Activated CD4-positive, alpha-beta T cell treated with anti-CD3 and anti-CD28 coated beads, Interleukin-2, amount 10 ng/mL, durations not matched to agents 7 days and 5 days (primary cell): ENCODE results near the gene QPCT. TPM values are rescaled to one million over a fixed set of nuclear protein-coding genes. Genes with fewer than 3 reads are reported as not detected.

ENCODE experiments used
- CTCF ChIA-PET: fragments of 350-600 bp; sonication (Branson Sonifier 250); formaldehyde crosslinking; loops from one replicate; lab custom pipeline; 2021; ENCODE audit warnings: antibody characterized with exemption; lab: Charles Lee
- POLR2A ChIA-PET: fragments of 350-600 bp; sonication (Branson Sonifier 250); formaldehyde crosslinking; loops from one replicate; lab custom pipeline; 2021; ENCODE audit warnings: antibody characterized with exemption; lab: Charles Lee
- DNase-seq: peaks from one replicate; pipeline ENCODE4 v3.0.0-alpha.2; 2020
- H3K27ac Mint-ChIP-seq: one replicate; pipeline ENCODE4 v1.8.0; 2021; ENCODE audit warnings: mild to moderate bottlenecking, moderate library complexity, mixed read lengths
- H3K27me3 Mint-ChIP-seq: one replicate; pipeline ENCODE4 v1.8.0; 2021; ENCODE audit warnings: mixed read lengths
- H3K36me3 Mint-ChIP-seq: one replicate; pipeline ENCODE4 v1.8.0; 2021; ENCODE audit warnings: low read depth, mixed read lengths
- H3K4me1 Mint-ChIP-seq: one replicate; pipeline ENCODE4 v1.8.0; 2021; ENCODE audit warnings: mixed read lengths
- H3K4me3 Mint-ChIP-seq: one replicate; pipeline ENCODE4 v1.8.0; 2021; ENCODE audit warnings: mild to moderate bottlenecking, moderate library complexity, mixed read lengths
- H3K9me3 Mint-ChIP-seq: one replicate; pipeline ENCODE4 v1.8.0; 2021; ENCODE audit warnings: mixed read lengths
- total RNA-seq, 2 experiments: library from RNA; stranded (reverse); gene quantifications; one replicate each; pipeline ENCODE4 v1.2.3, GENCODE V29; 2021

QPCT gene
- total RNA-seq, 2 experiments from 2014 or later: not detected

DNA sequence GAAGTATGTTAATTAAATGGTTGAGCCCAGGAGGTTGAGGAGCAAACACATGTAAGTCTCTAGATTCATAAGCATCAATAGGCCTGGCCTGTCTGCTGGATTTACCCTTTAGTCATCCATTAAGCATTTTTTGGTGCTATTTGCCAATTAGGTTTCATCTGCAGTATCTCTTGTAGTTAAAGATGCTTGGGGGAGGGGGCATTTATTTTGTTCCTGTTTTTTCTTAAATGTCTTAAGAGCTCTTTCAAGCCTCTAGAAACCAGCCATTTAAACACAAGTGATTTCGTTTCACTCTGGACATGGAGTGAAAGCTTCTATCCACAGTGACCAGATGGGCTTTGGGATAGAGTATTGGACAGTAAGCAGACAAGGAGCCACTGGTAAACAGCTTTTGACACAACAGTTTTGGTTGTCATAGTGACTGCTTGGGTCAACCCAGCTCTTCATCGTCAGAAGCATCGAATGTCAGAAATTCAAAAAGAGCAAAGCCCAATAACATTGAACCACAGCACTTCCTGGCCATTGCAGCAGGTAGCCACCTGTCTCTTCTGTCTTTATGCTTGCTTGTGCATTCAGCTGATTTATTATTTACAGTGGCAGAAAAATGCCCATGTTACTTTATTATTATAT lies 4.9 kb downstream of the QPCT start:
- H3K36me3 Mint-ChIP-seq: no peaks in the 10 kb centered on the region
- DNase-seq: no peak
- H3K4me3 Mint-ChIP-seq: no peak overlapping the region
- no peak overlapping the region for H3K27ac Mint-ChIP-seq
- no peaks in the 10 kb centered on the region for H3K9me3 Mint-ChIP-seq
- peaks cover 62% of the 10 kb centered on the region for H3K27me3 Mint-ChIP-seq
- H3K4me1 Mint-ChIP-seq: peaks cover 6% of the 10 kb centered on the region
- CTCF ChIA-PET: interaction anchor here (0.6 to 1.5 kb wide), 3 partner anchors 30 to 528 kb away, joined by 3 to 4 read pairs (median 3); no protein-coding TSS in a partner anchor
- POLR2A ChIA-PET: no interaction called here

DNA sequence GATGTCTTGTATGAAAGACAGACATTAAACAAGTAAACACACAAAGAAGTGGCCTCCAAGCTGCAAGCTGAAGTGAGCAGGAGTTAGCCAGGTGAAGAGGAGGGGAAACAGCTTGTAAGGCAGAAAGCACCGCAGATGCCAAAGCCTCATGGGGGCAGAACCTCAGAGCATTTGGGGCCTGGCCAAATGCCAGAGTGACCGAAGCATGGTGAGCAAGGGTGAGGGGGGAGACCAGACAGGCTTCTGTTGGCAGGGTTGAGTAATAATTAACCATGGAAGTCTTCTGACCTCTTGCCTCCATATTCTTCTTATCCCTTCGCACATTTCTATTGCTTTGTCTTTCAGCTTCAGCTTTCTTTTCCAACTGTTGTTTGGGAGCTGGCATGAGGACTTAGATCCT lies 5.6 kb downstream of the QPCT start:
- Mint-ChIP-seq H3K9me3 (no peaks in the 10 kb centered on the region), H3K36me3 (no peaks in the 10 kb centered on the region), H3K27ac (no peak overlapping the region), H3K4me1 (peaks cover 3% of the 10 kb centered on the region), H3K27me3 (peaks cover 63% of the 10 kb centered on the region), H3K4me3 (no peak overlapping the region)
- no peak for DNase-seq
- CTCF ChIA-PET: interaction anchor here (1.0 kb wide), 1 partner anchor 528 kb away, joined by 3 read pairs; no protein-coding TSS in a partner anchor
- POLR2A ChIA-PET: no interaction called here

DNA sequence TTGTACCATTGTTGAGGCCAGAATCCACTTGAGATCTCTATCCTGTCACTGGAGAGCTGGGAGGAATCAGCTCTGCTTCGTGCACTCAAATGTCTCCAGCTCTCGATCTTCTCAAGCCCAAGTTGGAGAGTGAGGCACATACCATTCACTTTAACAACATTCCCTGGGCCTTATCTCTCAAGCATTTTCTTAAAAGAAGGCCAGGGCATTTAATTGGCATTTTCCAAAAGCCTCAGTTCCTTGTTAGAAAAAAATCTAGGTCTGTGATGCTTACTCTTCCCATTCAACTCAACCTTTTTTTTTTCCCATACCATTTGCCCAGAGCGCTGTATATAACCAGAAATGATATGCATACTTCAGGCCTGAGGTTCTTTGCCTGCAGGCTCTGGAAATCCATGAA lies 10.1 kb downstream of the QPCT start:
- ChIA-PET POLR2A (no interaction called here), CTCF (interaction anchor here (0.6 to 2.5 kb wide), 4 partner anchors 13 to 50 kb away, joined by 3 to 6 read pairs (median 4); no protein-coding TSS in a partner anchor)
- Mint-ChIP-seq H3K36me3 (no peaks in the 10 kb centered on the region), H3K4me1 (no peaks in the 10 kb centered on the region), H3K27me3 (peaks cover 58% of the 10 kb centered on the region), H3K27ac (no peak overlapping the region), H3K4me3 (no peak overlapping the region), H3K9me3 (no peaks in the 10 kb centered on the region)
- no peak for DNase-seq

DNA sequence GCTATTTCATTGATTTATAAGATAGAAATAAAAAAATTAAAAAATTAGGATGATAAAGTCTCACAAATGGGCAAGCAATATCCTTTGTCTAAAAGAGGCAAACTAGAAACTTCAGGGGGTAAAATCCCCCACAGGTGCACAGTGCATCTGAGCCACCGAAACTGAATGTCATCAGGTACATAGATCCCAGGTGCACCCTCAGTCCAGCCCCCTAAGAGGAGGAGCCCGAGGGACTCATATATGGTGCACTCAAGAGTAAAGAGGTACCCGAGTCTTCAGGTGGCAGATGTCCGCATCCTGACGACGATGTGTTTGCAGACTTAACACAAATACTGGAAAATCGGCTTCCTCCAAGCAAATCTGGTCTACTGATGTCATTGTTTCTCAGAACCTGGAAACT lies 11.3 kb downstream of the QPCT start:
- Mint-ChIP-seq H3K27me3 (peaks cover 61% of the 10 kb centered on the region), H3K9me3 (no peaks in the 10 kb centered on the region), H3K4me1 (no peaks in the 10 kb centered on the region), H3K4me3 (no peak overlapping the region), H3K27ac (no peak overlapping the region), H3K36me3 (no peaks in the 10 kb centered on the region)
- CTCF ChIA-PET: no interaction called here
- no peak for DNase-seq
- POLR2A ChIA-PET: no interaction called here

DNA sequence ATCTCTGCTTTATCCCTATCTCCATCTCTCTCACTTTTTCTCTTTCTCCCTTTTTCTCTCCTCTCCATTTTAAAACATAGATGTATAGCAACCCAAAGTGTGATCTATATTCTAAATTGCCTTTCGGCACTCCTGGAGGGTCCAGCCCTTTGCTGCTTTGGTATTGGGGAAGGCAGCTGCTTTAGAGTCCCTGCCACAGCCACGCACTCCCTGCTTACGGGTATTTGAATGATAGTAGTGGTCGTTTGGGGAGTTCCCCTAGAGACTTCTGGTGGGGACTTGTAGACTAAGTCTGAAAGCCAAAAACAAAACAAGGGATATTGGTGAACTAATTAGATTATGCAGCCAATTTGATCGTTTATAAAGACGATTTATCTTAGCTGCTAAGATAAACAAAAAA lies 11.9 kb downstream of the QPCT start:
- ChIA-PET CTCF (no interaction called here), POLR2A (no interaction called here)
- Mint-ChIP-seq H3K9me3 (no peaks in the 10 kb centered on the region), H3K27me3 (peaks cover 64% of the 10 kb centered on the region), H3K4me1 (no peaks in the 10 kb centered on the region), H3K36me3 (no peaks in the 10 kb centered on the region), H3K4me3 (no peak overlapping the region), H3K27ac (no peak overlapping the region)
- no peak for DNase-seq

DNA sequence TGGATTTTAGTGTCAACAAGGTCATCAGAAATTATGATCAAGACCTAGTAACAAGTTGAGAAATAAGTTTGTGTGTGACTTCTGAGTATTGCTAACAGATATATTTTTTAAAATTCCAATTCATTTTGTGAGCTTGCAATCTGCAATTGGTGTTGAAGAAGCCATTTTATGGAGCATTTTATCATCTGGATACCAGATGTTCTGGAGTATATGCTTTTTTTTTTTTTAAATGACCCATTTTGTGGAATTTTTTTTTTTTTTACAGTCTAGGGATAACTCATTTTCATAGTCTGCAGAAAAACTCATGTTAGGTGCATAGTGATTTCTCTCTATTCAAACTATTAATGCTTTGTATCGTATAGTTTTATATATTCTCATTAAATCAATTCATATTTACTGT lies 12.6 kb downstream of the QPCT start:
- no peak for DNase-seq
- Mint-ChIP-seq H3K36me3 (no peaks in the 10 kb centered on the region), H3K27ac (no peak overlapping the region), H3K27me3 (peaks cover 72% of the 10 kb centered on the region), H3K4me1 (no peaks in the 10 kb centered on the region), H3K4me3 (no peak overlapping the region), H3K9me3 (no peaks in the 10 kb centered on the region)
- ChIA-PET POLR2A (no interaction called here), CTCF (interaction anchor here (0.6 kb wide), 2 partner anchors 11 to 925 kb away, joined by 5 to 6 read pairs; no protein-coding TSS in a partner anchor)

DNA sequence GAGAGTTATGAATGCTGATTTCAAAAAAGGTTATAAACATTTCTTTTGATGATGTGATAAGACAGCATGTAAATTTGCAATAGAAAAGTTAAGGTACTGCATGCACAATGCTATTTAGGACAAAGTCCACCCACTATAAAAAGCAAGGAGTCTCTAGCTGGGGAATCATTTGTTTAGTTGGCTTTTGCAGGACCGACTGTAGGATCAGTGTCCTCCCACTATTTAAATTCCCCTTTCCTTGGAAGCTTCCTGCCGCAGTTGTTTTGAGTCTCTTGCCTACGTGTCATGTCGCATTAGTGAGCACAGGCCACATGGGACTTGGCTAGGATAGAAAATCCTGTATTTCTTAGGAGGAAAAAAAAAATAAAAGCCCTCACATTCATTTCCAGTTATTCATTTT lies 13.1 kb downstream of the QPCT start:
- H3K27me3 Mint-ChIP-seq: peaks cover 76% of the 10 kb centered on the region
- H3K27ac Mint-ChIP-seq: no peak overlapping the region
- ChIA-PET CTCF (interaction anchor here (0.6 to 1.0 kb wide), 2 partner anchors 10 to 11 kb away, joined by 3 to 5 read pairs; no protein-coding TSS in a partner anchor), POLR2A (no interaction called here)
- no peaks in the 10 kb centered on the region for H3K9me3 Mint-ChIP-seq
- no peaks in the 10 kb centered on the region for H3K4me1 Mint-ChIP-seq
- H3K4me3 Mint-ChIP-seq: no peak overlapping the region
- no peaks in the 10 kb centered on the region for H3K36me3 Mint-ChIP-seq
- DNase-seq: no peak

DNA sequence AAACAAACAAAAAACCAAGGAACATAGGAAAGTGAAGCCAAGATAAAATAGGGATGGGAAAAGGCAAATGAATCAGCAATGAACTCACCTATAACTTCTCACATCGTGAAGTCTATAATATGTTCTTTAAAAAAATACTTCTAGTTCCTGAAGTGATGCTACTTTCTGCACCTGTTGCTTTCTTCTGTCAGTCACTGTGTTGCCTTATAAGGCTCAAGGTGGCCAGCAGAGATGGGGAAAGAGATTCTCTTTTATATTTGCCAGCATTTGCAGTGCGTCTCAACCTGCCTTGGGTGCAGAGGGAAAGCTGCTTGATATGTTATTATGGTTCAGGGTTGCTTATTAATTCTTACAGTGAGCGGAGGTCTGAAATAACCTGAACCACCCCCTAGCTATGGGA lies 14.0 kb downstream of the QPCT start:
- no peaks in the 10 kb centered on the region for H3K4me1 Mint-ChIP-seq
- H3K27me3 Mint-ChIP-seq: peaks cover 76% of the 10 kb centered on the region
- H3K36me3 Mint-ChIP-seq: no peaks in the 10 kb centered on the region
- no peak overlapping the region for H3K4me3 Mint-ChIP-seq
- H3K27ac Mint-ChIP-seq: no peak overlapping the region
- H3K9me3 Mint-ChIP-seq: no peaks in the 10 kb centered on the region
- ChIA-PET POLR2A (no interaction called here), CTCF (interaction anchor here (0.7 to 1.0 kb wide), 2 partner anchors 9 to 162 kb away, joined by 3 read pairs; no protein-coding TSS in a partner anchor)
- DNase-seq: no peak

DNA sequence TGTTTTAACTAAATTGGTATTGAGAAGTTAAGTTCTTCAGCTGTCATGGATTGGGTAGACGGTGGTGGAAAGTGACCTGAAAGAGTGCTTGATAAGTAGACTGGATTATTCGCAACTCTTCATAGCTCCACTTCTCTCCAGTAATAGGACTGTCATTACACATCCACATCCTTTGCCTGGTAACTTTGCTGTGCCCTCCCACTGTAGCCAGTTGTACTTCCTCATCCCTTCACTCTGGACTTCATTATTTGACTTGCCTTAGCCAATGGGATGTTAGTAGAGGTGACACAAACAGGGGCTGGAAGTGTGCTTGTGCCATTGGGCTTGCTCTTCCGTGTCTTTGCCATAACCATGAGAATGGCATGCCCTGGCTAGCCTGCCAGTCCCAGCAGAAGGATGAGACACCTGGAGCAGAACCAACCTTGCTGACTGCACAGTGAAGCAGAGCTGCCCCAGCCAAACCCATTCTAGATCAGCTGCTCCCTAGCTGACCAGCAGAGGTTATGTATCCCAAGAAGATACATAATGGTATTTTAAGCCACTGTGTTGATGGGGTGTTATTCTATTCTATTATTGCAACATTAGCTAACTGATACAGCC lies 16.9 kb downstream of the QPCT start:
- no peak overlapping the region for H3K27ac Mint-ChIP-seq
- no peaks in the 10 kb centered on the region for H3K4me1 Mint-ChIP-seq
- H3K27me3 Mint-ChIP-seq: peaks cover 58% of the 10 kb centered on the region
- DNase-seq: no peak
- no peaks in the 10 kb centered on the region for H3K9me3 Mint-ChIP-seq
- POLR2A ChIA-PET: no interaction called here
- H3K4me3 Mint-ChIP-seq: no peak overlapping the region
- H3K36me3 Mint-ChIP-seq: no peaks in the 10 kb centered on the region
- CTCF ChIA-PET: interaction anchor here (1.8 kb wide), 1 partner anchor 30 kb away, joined by 4 read pairs; no protein-coding TSS in a partner anchor

DNA sequence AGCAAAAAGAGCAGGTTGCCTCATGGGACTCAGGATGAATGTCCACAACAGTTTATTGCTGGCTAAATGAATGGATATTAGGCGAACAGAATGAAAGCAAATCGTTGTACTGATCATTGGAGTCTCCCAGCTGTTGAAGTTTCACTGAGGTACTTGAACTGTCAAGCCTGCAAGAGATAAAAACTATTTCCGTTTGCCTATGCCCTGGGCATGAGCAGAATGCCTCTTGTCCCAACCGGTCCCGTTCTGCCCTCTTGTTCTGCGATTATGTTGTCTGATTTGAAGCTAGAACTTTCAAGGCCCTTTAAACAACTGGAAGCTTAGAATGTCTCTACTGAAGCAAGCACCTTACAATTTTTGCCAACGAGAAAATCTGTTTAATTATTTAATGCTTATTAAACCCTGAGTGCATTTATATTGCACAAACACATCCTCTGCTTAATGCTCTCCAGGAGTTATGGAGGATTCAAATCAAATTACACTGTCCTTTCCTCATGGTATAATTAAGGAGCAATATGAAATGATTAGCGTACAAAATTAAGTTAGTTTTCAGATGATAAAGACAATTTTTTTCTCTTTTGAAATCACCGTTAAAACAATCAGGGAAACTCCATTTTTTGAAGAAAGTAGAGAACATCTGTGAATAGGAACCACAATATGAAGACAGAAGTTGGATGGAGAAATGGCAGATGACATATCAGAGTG lies 17.7 kb downstream of the QPCT start:
- H3K4me3 Mint-ChIP-seq: no peak overlapping the region
- H3K9me3 Mint-ChIP-seq: no peaks in the 10 kb centered on the region
- H3K4me1 Mint-ChIP-seq: no peaks in the 10 kb centered on the region
- no peak for DNase-seq
- H3K27ac Mint-ChIP-seq: no peak overlapping the region
- peaks cover 62% of the 10 kb centered on the region for H3K27me3 Mint-ChIP-seq
- POLR2A ChIA-PET: no interaction called here
- no peaks in the 10 kb centered on the region for H3K36me3 Mint-ChIP-seq
- CTCF ChIA-PET: interaction anchor here (1.0 kb wide), 1 partner anchor 14 kb away, joined by 3 read pairs; no protein-coding TSS in a partner anchor

DNA sequence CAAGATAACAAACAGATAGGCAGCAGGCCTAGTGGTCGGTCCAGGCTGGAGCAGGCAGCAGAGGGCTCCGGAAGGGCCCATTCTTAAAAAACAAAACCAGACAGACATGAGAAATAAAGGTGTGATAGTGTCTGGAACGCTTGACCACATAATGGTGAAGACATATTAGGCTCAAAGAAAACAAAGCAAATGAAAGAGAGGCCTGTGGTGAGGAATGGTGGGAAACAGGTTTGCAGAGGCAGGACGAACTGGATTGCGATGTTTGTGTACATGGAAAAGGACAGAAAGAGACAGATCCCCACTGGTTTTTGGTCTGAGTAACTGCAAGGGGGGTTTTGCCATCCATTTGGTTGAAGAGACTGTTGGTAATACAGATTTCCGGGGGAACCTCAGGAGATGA lies 19.9 kb downstream of the QPCT start:
- H3K27me3 Mint-ChIP-seq: peaks cover 62% of the 10 kb centered on the region
- no peak overlapping the region for H3K4me3 Mint-ChIP-seq
- CTCF ChIA-PET: no interaction called here
- no peaks in the 10 kb centered on the region for H3K4me1 Mint-ChIP-seq
- no peak for DNase-seq
- no peaks in the 10 kb centered on the region for H3K9me3 Mint-ChIP-seq
- POLR2A ChIA-PET: no interaction called here
- H3K27ac Mint-ChIP-seq: no peak overlapping the region
- H3K36me3 Mint-ChIP-seq: no peaks in the 10 kb centered on the region

DNA sequence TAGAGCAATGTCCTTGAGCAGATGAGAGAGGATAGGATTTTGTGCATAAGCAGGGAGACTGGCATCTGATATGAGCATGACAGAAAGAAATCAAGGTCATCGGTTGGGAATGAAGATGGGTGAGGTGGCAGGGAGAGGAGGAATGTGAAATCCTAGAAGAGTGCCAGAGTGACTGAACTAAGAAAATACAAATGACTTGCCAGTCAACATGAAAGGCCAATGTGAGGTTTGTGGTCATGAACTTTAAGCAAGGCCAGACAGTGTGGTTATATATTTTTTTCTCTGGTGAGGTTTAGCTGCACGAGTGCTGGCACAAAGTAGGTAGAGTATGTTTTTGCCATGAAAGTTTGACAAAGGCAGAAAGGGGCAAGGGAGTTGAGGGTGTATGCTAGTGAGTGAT lies 21.2 kb downstream of the QPCT start:
- Mint-ChIP-seq H3K4me1 (no peaks in the 10 kb centered on the region), H3K9me3 (no peaks in the 10 kb centered on the region), H3K27me3 (peaks cover 55% of the 10 kb centered on the region), H3K4me3 (no peak overlapping the region), H3K27ac (no peak overlapping the region), H3K36me3 (no peaks in the 10 kb centered on the region)
- POLR2A ChIA-PET: no interaction called here
- CTCF ChIA-PET: no interaction called here
- DNase-seq: peak; percentile 18

DNA sequence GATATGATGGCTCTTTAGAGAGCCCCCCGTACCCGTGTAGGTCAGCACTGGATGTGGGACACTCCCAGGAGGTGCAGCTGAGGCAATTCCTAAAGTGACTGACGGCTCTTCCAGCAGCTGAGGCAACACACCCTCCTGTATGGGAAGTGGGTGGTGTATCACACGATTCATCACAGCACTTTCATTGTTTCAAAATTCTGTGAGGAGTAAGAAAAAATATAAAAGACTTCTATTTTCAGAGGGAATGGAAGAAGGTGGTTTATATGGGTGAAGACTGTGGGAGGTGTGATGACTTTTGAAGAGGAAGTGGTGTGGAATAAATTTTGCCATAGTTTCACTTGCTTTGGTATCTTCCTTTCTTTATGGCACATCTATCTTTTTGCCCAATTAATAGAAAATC lies 22.3 kb downstream of the QPCT start:
- no peak for DNase-seq
- peaks cover 55% of the 10 kb centered on the region for H3K27me3 Mint-ChIP-seq
- H3K4me3 Mint-ChIP-seq: no peak overlapping the region
- POLR2A ChIA-PET: no interaction called here
- H3K36me3 Mint-ChIP-seq: no peaks in the 10 kb centered on the region
- H3K27ac Mint-ChIP-seq: no peak overlapping the region
- no peaks in the 10 kb centered on the region for H3K9me3 Mint-ChIP-seq
- no peaks in the 10 kb centered on the region for H3K4me1 Mint-ChIP-seq
- CTCF ChIA-PET: interaction anchor here (0.9 to 1.9 kb wide), 2 partner anchors 9 to 13 kb away, joined by 3 to 6 read pairs; no protein-coding TSS in a partner anchor
